Stimulated activated CD8-positive, alpha-beta memory T cell treated with anti-CD3 and anti-CD28 coated beads, Interleukin-4, amount 100 ng/mL, for 24 hours (primary cell): ENCODE data around the gene SIDT2.
"Not testable (repeated sequence)": the region's sequence is repeated elsewhere in the genome, so short reads cannot be mapped to it uniquely, and the experiment has no call there.

Experiments
- DNase-seq: peaks from one replicate; pipeline ENCODE4 v3.0.0-alpha.2; 2020; ENCODE audit warnings: low read depth

SIDT2 gene

DNA sequence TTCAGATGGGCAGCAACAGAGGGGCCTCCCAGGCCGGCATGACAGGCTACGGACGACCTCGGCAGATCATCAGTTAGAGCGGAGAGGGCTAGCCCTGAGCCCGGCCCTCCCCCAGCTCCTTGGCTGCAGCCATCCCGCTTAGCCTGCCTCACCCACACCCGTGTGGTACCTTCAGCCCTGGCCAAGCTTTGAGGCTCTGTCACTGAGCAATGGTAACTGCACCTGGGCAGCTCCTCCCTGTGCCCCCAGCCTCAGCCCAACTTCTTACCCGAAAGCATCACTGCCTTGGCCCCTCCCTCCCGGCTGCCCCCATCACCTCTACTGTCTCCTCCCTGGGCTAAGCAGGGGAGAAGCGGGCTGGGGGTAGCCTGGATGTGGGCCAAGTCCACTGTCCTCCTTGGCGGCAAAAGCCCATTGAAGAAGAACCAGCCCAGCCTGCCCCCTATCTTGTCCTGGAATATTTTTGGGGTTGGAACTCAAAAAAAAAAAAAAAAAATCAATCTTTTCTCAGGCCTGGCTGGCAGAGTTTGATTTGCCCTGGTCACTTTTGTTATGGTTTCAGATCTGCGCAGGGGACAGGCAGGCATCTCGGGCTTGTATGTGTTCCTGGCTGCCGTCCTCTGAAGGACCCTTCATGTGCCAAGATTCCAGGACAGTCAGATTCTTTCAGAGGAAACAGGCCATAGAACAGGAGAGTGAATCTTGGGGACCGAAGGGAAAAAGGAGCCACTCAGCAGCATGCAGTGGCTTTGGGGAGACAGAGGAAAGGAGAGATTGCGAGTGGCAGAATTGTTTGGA lies 25.9 kb downstream of the SIDT2 start:
- DNase-seq, result no peak

DNA sequence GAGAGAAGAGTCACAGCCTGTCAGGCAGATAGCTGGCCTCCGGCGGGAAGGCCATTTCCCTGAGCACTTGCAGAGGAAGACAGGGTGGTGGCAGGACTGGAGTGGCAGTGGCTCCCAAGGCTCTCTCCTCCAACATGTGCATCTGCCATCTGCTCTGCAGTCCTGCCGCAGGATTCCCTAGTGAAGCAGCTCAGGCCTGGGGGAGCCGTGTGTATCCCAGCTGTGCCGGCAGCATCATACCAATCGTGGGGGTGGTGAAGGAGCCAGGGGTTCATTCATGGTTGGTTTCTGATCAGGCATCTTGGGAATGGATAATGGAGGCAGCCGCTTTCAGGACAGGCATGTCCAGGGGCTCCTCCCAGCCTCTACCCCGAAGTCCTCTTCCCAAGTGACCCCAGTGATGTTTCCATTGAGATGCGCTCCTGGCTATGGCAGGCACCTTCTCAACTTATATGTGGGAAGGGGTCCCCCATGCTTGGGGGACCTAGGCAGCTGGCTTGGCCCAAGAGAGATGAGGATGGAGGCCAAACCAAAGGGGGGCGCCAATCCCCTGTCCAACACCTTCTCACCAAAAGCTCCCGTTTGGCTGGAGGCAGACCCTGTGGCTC lies 26.8 kb downstream of the SIDT2 start:
- no peak for DNase-seq

DNA sequence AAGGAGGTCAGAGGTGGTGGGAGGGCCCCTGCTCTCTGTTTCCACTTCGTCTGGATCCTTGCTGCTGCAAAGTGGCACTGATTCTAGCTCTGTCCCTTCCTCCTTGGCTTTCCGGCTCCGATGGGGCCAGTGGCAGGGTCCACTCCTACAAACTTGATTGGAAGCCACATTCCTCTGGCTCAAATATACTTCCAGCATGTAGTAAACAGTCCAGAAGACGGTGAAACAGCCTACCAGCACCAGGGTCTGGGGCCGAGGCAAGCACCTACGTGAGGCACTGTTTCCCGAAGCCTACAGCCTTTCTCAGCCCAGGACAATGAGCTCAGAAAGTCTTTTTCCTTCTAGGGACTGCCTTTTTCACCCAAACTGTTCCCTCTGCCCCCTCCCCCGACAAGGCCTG lies 27.6 kb downstream of the SIDT2 start:
- DNase-seq, result not testable (repeated sequence)

DNA sequence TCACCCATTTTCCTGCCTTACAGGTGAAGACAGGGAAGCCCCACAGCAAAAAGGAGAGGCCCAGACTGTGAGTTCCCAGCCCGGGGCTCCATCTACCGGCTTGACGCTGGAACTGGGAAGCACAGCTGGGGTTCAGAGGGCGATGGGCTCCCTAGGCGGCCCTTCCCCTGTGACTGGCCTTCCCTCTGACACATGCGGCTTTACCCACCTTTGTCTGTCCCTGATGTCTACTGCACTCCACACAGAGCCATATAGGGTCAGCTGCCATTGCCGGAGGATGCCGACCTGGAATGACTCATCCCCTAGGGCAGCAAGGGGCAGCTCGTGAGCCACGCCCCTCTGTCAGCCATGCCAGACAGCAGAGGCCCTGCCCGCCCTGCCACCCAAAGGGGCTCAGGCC lies 28.3 kb downstream of the SIDT2 start:
- not testable (repeated sequence) for DNase-seq

DNA sequence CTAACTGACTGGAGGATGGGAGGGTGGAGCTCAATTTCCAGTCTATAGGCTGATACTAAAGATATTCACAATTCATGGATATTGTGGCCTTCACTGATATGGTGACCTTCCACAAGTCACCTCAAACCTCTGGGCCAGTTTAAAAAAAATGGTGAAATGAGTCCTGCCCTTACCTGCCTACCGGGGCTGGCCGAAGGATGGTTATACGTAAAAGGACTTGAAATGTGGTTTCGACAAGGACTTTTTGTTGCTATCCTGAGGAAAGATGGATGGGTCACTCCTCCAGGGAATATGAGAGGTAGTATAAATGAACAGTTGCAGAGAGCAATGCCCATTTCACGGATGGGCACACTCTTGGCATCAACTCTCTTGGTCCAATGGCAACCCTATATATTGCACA lies 28.9 kb downstream of the SIDT2 start:
- DNase-seq, result not testable (repeated sequence)

DNA sequence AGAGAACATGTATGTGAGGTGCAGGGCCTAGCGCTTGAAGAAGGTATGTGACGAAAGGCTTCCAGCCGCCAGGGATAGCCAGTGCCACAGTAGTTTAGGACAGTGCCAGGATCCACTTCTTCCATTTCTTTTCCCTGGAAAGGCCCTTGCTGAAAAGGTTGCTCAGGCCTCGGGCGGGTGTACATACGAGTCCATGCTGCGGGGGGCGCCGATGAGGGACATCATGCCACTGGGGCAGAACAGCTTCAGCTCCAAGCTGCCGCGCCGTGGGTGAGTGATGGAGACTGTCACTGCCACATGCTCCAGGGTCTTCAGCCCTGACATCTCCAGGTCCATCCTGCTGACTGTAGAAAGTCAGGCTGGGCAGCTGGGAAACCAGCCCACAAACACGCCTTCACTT lies 30.2 kb downstream of the SIDT2 start:
- not testable (repeated sequence) for DNase-seq

DNA sequence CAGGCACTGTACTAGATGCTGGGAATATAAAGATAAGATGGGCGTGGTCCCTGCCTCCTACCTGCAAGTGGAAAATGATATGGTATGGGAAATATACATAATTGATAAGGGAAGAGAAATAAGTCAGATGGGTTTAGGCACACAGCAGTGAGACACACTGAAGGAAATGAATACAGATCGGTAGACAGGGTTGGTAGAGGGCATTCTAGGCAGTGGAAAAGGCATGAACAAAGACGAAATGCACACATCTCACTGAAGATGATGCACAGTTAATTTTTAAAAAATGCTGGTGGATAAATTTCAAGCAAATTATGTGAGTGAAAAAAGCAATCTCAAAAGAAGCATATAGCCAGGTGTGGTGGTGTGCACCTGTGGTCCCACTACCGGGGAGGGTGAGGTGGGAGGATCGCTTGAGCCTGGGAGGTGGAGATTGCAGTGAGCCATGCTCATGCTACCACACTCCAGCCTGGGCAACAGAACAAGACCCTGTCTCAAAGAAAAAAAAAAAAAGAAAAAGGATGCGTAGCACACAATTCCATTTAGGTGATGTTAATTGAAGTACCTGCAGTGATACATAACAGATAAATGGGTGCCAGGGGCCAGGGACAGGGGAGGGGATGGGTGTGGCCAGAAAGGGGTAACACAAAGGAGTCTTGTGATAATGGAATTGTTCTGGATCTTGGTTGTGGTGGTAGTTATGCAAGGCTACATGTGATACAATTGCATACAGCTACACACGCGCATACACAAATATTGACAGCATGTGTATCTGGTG lies 31.0 kb downstream of the SIDT2 start:
- not testable (repeated sequence) for DNase-seq

- DNase-seq, result no peak
Measured at GRCh38 chr11:117210620-117211019, 32.1 kb downstream of the SIDT2 start.

DNA sequence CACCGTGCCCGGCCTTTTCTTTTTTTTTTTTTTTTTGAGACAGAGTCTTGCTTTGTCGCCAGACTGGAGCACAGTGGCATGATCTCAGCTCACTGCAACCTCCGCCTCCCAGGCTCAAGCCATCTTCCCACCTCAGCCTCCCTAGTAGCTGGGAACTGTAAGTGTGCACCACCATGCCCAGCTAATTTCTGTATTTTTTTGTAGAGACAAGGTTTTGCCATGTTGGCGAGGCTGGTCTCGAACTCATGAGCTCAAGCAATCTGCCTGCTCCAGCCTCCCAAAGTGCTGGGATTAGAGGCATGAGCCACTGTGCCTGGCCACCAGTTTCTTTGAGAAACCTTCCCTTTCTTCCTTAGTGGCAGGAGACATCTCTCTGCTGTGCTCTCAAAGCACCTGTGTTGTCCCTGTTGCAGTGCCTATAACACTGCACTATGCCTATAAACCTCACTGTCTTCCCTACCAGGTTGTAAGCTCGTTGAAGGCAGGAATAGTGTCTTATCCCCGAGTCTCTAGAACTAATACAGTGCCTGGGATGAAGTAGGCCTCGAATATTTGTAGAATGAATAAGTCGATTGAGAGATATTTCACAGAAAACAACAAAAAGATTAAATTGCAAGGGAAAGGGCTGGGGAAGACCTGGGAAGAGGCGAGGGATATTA lies 34.3 kb downstream of the SIDT2 start:
- no peak for DNase-seq

GRCh38 chr11:117214404-117215110 lies 36.0 kb downstream of the SIDT2 start:
- DNase-seq, result no peak

DNA sequence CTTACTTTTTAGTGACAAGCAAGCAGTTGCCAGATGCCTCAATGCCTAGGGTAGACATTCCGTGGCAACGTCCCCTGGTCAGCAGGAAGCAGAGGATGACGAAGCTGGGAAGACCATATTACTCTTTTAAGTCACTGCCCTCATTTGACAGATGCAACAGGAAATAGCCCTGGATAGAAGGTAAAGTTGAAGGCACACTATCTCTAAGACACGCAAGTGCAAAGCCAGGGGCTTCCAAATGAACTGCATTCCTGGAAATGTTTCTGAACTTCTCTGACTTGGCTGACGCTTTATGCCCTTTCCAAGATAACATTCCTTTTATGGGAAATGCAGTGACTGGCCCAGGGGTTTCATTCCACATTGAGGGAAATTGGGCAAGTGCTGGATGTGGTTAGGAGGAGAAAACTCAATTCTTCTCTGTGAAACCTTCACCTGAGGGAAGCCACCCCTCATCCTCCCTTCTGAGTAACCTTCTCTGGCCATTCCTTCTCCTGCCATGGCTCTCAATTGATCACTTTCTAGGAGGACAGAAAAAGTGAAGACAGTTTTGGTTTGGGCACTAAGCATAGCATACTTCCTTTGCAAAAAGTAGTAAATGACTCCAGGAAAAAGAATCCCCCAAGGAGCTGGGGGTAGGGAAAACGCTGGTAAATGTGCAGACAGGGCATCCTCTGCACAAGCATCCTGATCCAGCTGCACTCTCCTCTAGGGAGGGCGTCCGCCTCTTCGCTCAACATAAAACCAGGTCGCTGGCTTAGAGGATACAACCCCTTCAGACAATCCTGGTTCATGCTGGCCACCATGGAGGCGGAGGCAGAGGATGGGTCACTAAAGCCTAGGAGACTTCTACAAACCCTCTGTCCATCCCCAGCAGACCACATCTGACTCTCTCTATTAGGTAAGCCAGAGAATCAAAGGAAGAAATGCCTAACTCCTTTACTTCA lies 38.9 kb downstream of the SIDT2 start:
- DNase-seq, result no peak

DNA sequence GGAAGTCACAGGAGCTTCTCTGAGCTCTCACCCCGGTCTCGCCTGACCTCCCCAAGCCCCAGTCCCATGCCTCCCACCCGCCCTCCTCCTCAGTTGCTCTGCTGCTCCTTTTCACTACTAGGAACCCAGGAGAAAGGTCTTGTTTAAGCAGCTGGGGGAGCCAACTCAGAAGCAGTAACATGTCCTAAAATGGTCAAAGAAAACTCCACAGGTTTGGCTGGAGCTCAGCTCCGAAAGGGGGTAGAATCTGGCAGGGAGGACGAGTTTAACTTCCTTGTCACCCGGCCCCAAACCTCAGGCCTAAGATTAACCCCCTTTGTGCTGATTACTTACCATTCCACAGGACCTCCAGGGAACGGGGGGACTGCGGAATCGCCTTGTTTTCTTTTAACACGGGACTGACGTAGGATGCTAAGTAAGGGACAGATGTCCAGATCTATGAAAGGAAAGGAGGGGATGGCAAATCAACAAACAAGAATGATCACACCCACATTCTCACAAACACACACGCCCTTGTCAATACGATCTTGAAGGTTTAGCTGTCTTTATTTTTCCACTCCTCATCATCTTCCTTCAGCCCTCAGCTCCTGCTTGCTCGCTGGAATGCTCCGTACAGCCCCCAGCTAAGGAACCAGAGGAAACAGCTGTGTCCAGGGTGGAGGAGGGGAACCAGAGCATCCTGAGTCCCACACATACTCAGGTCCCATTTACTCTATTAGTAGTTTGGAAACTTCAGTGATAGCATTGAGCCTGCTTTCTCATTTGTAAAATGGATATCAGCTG lies 39.8 kb downstream of the SIDT2 start:
- no peak for DNase-seq

DNA sequence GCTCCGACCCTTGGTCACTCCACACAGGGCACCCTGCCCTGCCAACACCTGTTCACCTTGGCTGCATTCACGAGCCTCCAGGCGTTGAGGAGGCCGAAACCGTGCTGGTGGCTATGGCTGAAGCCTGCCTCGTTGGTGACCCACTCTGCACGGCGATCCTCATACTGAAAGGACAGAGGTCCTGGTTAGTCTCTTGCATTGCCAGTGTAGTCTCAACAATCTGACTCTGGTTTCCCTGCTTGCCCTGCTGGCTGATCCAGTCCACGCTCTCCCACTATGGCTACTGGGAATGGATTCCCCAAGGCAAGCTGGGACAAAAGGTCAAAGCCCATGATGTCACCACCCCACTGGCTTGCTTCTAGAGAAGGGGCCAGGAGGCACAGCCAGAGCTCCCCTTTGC lies 40.5 kb downstream of the SIDT2 start:
- no peak for DNase-seq

GRCh38 chr11:117219455-117219854 lies 40.9 kb downstream of the SIDT2 start:
- no peak for DNase-seq

GRCh38 chr11:117219995-117220394 lies 41.5 kb downstream of the SIDT2 start:
- no peak for DNase-seq

GRCh38 chr11:117220568-117220967 lies 42.0 kb downstream of the SIDT2 start:
- DNase-seq, result no peak

DNA sequence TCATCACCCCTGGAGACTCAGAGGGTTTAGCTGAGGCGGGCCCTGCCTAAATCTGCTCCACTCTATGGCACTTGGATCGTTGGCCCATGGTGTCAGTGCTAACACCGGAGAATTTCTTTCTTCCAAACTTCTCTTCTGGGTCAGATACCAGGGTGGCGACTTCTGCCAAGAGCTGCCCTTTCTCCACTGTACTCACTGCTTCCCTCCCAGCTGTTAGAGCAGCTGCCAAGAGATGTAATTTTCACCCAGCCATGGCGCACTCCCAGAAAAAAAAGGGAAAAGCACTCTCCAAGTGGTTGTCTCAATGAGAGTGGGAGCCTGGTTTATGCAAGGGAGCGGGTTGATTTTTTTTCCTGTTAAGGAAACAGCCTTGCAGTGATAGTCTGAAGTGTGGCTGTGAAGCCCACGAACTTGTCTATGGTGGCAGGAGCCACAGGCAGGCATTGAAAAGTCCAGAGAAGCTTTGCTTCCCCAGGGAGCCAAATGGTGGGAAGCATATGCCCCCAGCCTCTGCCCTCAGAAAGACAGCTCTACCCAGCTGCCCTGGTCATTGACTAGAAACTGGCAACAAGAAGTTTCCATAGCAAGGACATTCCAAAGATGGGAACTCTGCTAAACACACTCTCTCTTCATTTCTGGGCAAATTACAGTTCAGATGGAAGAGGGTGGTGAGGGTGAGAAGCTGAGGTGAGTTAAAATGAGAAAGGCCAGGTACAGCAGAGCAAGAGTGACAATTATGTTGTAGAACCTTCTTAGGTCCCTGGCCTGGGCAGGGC lies 42.6 kb downstream of the SIDT2 start:
- no peak for DNase-seq

DNA sequence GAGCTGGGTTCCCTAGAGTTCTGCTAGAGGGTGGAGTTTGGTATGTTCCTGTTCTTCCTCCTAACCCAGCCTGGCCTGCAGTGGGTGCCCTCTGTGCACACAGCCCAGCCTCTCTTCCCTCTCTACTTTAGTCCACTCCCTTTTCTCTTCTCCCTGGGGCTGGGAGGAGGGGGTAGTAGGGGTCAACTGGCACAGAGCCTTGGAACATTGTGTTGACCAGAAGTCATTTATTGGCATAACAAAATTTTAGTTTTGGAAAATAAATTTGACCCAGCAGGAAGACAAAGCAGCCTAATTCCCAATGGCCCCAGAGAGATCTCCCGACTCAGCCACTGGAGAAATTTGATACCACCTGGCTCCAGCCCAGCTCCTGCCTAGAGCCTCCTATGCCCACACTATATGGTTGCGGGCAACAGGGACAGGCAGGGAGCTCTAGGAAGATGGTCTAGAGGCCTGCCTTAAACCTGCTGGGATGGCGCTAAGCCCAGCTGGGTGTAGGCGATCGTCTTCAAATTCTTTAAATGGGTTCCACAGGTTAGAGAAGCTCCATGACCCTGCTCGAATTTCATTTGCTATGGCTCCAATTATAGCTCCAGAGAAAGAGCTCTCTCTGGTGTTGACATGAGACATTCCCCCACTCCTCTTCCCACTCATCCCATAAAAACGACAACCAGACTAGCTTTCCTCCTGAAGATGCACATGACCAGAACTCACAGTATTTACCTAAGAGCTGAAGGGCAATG lies 43.4 kb downstream of the SIDT2 start:
- no peak for DNase-seq
